ENCODE data around the gene PDE8B.

DNA sequence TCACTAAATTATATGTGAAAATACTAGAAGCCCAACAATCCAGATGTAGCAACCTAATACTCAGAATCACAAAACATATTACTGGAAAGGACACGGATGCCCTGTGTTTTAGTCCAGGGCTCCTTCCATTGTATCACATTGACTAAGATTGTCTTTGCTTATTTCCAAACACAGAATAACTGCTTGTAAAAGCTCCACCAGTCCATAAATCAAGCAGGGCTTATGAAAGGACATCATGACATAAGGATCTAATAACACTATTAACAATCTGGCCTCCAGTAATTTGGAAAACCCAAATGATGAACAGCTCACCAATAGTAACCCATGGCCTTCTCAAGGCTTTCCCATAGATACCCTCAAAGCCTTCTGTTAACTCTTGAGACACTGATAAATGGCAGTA lies 241.9 kb downstream of the PDE8B start:
- no peak for TF ChIP-seq CEBPB (IDR thresholded peaks at IDR 0.05)
- TF ChIP-seq EGR1 (IDR thresholded peaks at IDR 0.05) = no peak
- no peak for TF ChIP-seq CREB1 (IDR thresholded peaks at IDR 0.05; ENCODE audit: low read depth)
- TF ChIP-seq RAD21 (IDR thresholded peaks at IDR 0.05; ENCODE audit: low read depth) = no peak
- TF ChIP-seq TCF12 (IDR thresholded peaks at IDR 0.05; ENCODE audit: low read depth) = no peak
- no peak for TF ChIP-seq FOXM1 (IDR thresholded peaks at IDR 0.05; ENCODE audit: borderline replicate concordance, low read depth)
- TF ChIP-seq, protein P1, sequence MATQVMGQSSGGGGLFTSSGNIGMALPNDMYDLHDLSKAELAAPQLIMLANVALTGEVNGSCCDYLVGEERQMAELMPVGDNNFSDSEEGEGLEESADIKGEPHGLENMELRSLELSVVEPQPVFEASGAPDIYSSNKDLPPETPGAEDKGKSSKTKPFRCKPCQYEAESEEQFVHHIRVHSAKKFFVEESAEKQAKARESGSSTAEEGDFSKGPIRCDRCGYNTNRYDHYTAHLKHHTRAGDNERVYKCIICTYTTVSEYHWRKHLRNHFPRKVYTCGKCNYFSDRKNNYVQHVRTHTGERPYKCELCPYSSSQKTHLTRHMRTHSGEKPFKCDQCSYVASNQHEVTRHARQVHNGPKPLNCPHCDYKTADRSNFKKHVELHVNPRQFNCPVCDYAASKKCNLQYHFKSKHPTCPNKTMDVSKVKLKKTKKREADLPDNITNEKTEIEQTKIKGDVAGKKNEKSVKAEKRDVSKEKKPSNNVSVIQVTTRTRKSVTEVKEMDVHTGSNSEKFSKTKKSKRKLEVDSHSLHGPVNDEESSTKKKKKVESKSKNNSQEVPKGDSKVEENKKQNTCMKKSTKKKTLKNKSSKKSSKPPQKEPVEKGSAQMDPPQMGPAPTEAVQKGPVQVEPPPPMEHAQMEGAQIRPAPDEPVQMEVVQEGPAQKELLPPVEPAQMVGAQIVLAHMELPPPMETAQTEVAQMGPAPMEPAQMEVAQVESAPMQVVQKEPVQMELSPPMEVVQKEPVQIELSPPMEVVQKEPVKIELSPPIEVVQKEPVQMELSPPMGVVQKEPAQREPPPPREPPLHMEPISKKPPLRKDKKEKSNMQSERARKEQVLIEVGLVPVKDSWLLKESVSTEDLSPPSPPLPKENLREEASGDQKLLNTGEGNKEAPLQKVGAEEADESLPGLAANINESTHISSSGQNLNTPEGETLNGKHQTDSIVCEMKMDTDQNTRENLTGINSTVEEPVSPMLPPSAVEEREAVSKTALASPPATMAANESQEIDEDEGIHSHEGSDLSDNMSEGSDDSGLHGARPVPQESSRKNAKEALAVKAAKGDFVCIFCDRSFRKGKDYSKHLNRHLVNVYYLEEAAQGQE (IDR thresholded peaks at IDR 0.05; ENCODE audit: low read depth) = no peak

Measured in Ishikawa (cell line).